Osteoblast (primary cell): Measurements from ENCODE around the gene LRRC8D. TPM values are rescaled to one million over a fixed set of nuclear protein-coding genes. Genes with fewer than 3 reads are reported as not detected.

ENCODE experiments used
- DNase-seq: peaks from one replicate; pipeline ENCODE4 v3.0.0; 2011; ENCODE audit warnings: low spot score, mixed read lengths; ENCODE audit not compliant: insufficient read length; ENCODE audit errors: missing footprints
- H2AFZ ChIP-seq: 2 replicates; pipeline ENCODE4 v1.6.0; 2011; ENCODE audit warnings: mild to moderate bottlenecking, low read length
- H3K27ac ChIP-seq: 2 replicates; pipeline ENCODE4 v1.5.1; 2011; ENCODE audit warnings: mild to moderate bottlenecking, low read depth, low read length, moderate library complexity
- H3K27me3 ChIP-seq: 2 replicates; pipeline ENCODE4 v1.6.0; 2012; ENCODE audit warnings: mild to moderate bottlenecking, control low read depth, inconsistent platforms, low read length, moderate library complexity; ENCODE audit not compliant: insufficient read depth
- H3K36me3 ChIP-seq: 2 replicates; pipeline ENCODE4 v1.5.1; 2011; ENCODE audit warnings: mild to moderate bottlenecking, low read length, control low read depth, moderate library complexity; ENCODE audit not compliant: insufficient read depth
- H3K4me1 ChIP-seq: 2 replicates; pipeline ENCODE4 v1.5.1; 2011; ENCODE audit warnings: mild to moderate bottlenecking, low read length, control low read depth, moderate library complexity; ENCODE audit not compliant: insufficient read depth
- H3K4me2 ChIP-seq: 2 replicates; pipeline ENCODE4 v1.6.0; 2011; ENCODE audit warnings: mild to moderate bottlenecking, low read length; ENCODE audit not compliant: insufficient read depth
- H3K4me3 ChIP-seq: fragments of 200-600 bp; sonication (generic); 3 replicates; pipeline ENCODE4 v1.5.1; 2012; ENCODE audit warnings: mild to moderate bottlenecking, low read length, inconsistent platforms; ENCODE audit not compliant: insufficient read depth
- H3K79me2 ChIP-seq: 2 replicates; pipeline ENCODE4 v1.6.0; 2012; ENCODE audit warnings: mild to moderate bottlenecking, low read length, control low read depth, inconsistent platforms; ENCODE audit not compliant: insufficient read depth
- H3K9me3 ChIP-seq: 2 replicates; pipeline ENCODE4 v1.5.1; 2011; ENCODE audit warnings: low read depth, low read length, control low read depth
- H4K20me1 ChIP-seq: 2 replicates; pipeline ENCODE4 v1.6.0; 2012; ENCODE audit warnings: mild to moderate bottlenecking, low read length, control low read depth; ENCODE audit not compliant: insufficient read depth
- total RNA-seq: library from RNA; depleted of rRNA; stranded (reverse); fragments of >200 nt; gene quantifications from 2 replicates; pipeline ENCODE4 v1.2.3, GENCODE V29; 2012
- TF ChIP-seq, protein P1 (sequence below): IDR thresholded peaks from 2 replicates; pipeline ENCODE4 v1.5.1; 2011; ENCODE audit warnings: mild to moderate bottlenecking, low read depth, low read length, moderate library complexity; ENCODE audit errors: extremely low read depth

Gene LRRC8D
- total RNA-seq, 1 donor = 30.4 TPM

DNA sequence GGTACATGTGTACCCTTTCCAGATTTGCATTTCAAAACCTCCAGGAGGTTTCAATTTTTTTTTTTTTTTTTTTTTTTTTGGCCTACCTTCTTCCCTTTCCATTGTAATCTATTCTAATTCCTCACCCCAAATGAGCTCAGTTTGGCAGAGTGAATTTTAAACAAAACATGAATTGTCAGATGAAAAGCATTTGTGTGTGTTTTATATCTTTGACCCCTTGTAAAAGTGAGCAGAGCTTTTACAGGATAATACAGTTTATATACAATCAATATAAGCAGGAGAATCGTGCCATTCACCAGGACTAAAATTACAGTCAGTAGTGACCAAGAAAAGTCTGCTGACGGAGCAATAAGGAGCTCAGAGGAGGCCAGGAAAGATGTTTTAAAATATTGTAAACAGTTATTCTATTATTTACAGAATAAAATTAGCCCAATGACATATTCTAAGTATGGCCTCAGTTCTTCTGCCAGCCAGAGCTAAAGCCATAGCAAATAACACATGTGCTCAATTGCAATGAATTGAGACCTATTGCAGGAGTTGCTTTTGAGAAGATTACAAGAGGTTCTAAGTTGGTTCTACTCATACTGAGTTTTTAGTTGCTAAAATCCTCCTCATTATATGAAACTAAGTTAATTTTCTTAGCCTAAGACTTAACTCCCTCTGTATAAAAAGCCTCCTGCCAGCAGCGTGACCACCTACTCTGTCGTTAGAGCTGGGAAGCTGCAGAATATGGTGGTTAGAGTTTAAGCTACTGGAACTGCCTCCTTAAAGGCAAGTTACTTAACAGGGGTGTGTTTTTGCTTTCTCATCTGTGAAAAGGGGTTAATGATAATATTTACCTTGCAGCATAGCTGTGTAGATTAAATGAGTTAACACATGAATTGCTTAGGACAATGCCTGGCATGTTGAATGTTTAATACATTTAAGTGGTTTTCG is 123.3 kb downstream of the LRRC8D start:
- Histone ChIP-seq H3K27me3 (no peaks in the 10 kb centered on the region), H3K79me2 (no peaks in the 10 kb centered on the region), H3K4me1 (peaks cover 15% of the 10 kb centered on the region), H3K27ac (peak overlapping the region; percentile 57), H3K9me3 (no peaks in the 10 kb centered on the region), H3K4me2 (no peak overlapping the region), H3K4me3 (no peak overlapping the region), H2AFZ (no peak overlapping the region), H3K36me3 (no peaks in the 10 kb centered on the region), H4K20me1 (no peaks in the 10 kb centered on the region)
- no peak for DNase-seq
- TF ChIP-seq, protein P1, sequence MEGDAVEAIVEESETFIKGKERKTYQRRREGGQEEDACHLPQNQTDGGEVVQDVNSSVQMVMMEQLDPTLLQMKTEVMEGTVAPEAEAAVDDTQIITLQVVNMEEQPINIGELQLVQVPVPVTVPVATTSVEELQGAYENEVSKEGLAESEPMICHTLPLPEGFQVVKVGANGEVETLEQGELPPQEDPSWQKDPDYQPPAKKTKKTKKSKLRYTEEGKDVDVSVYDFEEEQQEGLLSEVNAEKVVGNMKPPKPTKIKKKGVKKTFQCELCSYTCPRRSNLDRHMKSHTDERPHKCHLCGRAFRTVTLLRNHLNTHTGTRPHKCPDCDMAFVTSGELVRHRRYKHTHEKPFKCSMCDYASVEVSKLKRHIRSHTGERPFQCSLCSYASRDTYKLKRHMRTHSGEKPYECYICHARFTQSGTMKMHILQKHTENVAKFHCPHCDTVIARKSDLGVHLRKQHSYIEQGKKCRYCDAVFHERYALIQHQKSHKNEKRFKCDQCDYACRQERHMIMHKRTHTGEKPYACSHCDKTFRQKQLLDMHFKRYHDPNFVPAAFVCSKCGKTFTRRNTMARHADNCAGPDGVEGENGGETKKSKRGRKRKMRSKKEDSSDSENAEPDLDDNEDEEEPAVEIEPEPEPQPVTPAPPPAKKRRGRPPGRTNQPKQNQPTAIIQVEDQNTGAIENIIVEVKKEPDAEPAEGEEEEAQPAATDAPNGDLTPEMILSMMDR = no peak

DNA sequence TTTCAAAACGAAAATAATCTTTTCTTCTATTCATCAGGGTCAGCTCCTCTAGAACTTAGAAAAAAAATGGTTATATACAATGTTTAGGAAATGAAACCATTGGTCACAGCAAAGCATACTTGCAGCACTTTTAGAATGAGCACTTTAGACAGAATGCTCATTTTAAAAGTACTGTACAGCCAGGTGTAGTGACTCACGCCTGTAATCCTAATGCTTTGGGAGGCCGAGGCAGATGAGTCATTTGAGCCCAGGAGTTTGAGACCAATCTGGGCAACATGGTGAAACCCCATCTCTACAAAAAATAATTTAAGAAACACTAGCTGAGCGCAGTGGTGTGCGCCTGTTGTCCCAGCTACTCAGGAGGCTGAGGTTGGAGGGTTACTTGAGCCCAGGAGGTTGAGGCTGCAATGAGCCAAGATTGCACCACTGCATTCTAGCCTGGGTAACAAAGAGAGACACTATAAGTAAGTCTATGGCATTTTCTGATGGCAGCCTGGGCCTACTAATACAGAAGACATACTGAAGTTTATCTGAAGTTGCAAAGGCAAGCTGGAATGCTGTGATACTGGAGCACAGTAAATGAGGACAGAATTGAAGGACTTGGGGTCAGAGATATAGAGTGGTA is 125.1 kb downstream of the LRRC8D start:
- Histone ChIP-seq H2AFZ (no peak overlapping the region), H3K4me2 (no peak overlapping the region), H4K20me1 (no peaks in the 10 kb centered on the region), H3K79me2 (no peaks in the 10 kb centered on the region), H3K27me3 (no peaks in the 10 kb centered on the region), H3K4me1 (peaks cover 15% of the 10 kb centered on the region), H3K36me3 (no peaks in the 10 kb centered on the region), H3K4me3 (no peak overlapping the region), H3K27ac (no peak overlapping the region), H3K9me3 (no peaks in the 10 kb centered on the region)
- no peak for DNase-seq
- TF ChIP-seq, protein P1 = no peak

DNA sequence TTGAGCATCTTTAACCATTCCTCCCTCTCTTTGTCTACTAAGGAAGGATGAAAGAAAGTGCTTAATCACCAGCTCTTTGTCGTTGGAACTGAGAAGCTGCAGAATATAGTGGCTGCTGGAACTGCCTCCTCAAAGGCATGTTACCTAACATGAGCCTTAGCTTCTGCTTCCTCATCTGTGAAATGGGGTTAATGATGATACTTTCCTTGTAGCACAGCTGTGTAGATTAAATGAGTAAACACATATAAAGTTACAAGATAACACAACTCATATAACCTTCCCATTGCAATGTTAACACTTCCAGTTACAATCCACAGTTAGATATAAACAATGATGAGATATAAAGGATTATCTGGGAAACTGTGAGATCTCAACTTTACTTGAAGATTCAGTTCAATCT is 125.7 kb downstream of the LRRC8D start:
- TF ChIP-seq, protein P1 = no peak
- peaks cover 17% of the 10 kb centered on the region for H3K4me1 ChIP-seq
- H3K79me2 ChIP-seq = no peaks in the 10 kb centered on the region
- no peaks in the 10 kb centered on the region for H3K36me3 ChIP-seq
- no peak overlapping the region for H3K27ac ChIP-seq
- no peaks in the 10 kb centered on the region for H4K20me1 ChIP-seq
- no peak overlapping the region for H3K4me2 ChIP-seq
- no peaks in the 10 kb centered on the region for H3K27me3 ChIP-seq
- no peaks in the 10 kb centered on the region for H3K9me3 ChIP-seq
- no peak for DNase-seq
- H3K4me3 ChIP-seq = no peak overlapping the region
- no peak overlapping the region for H2AFZ ChIP-seq

DNA sequence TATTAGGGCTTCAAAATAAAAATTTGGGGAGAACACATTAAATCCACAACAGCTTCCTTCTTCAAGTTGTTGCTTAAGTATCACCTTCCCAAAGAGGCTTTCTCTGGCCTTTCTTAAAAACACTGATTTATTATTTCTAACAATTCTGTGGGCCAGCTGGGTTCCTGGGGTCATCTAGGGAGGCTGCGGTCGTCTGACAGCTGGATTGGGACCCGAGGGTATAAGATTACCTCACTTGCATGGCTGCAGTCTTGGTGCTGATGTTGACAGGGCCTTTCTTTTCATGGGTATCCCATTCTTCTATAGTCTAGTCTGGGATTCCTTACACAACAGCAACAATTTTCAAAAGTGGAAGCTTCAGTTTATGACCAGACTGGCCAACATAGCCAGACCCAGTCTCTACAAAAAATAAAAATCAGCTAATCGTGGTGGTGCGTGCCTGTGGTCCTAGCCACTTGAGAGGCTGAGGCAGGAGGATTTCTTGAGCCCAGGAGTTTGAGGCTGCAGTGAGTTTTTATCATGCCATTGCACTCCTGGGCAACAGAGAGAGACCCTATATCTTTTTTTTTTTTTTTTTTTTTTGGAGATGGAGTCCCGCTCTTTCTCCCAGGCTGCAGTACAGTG is 128.0 kb downstream of the LRRC8D start:
- Histone ChIP-seq H3K27ac (no peak overlapping the region), H2AFZ (no peak overlapping the region), H3K9me3 (no peaks in the 10 kb centered on the region), H3K27me3 (no peaks in the 10 kb centered on the region), H3K4me3 (no peak overlapping the region), H3K4me1 (peaks cover 23% of the 10 kb centered on the region), H3K4me2 (no peak overlapping the region), H3K79me2 (no peaks in the 10 kb centered on the region), H3K36me3 (no peaks in the 10 kb centered on the region), H4K20me1 (no peaks in the 10 kb centered on the region)
- no peak for DNase-seq
- TF ChIP-seq, protein P1 = no peak
